Stomach smooth muscle (tissue), 2 donors: ENCODE results near the gene CARD16.
A peak's percentile ranks its signal among the peaks of the same experiment; 100 is the strongest.
"Not testable (repeated sequence)": the region's sequence is repeated elsewhere in the genome, so short reads cannot be mapped to it uniquely, and the experiment has no call there.

Experiments used
- H3K27ac ChIP-seq: one replicate; pipeline ENCODE4 v1.7.0; 2013; ENCODE audit warnings: mild to moderate bottlenecking, low read length, inconsistent platforms
- H3K27me3 ChIP-seq, 2 donors: one replicate each; pipeline ENCODE4 v1.7.0; 2013; ENCODE audit warnings: low read length in 2 of 2; ENCODE audit not compliant: insufficient read depth in 2 of 2, control insufficient read depth in 1 of 2
- H3K36me3 ChIP-seq, 2 donors: one replicate each; pipeline ENCODE4 v1.7.0; 2013; ENCODE audit warnings: low read length in 2 of 2; ENCODE audit not compliant: control insufficient read depth in 2 of 2, insufficient read depth in 2 of 2
- H3K4me1 ChIP-seq: one replicate; pipeline ENCODE4 v1.7.0; 2013; ENCODE audit warnings: low read length; ENCODE audit not compliant: control insufficient read depth, insufficient read depth
- H3K4me3 ChIP-seq, 2 donors: one replicate each; pipeline ENCODE4 v1.7.0; 2013; ENCODE audit warnings: low read length in 2 of 2
- H3K9ac ChIP-seq, 2 donors: one replicate each; pipeline ENCODE4 v1.7.0; 2013; ENCODE audit warnings: low read length in 2 of 2, mild to moderate bottlenecking in 1 of 2
- H3K9me3 ChIP-seq, 2 donors: one replicate each; pipeline ENCODE4 v1.7.0; 2013; ENCODE audit warnings: low read length in 2 of 2; ENCODE audit not compliant: control insufficient read depth in 2 of 2
- donor health status: healthy.
- donor health status: Pancreatic carcinoma.

Gene CARD16

GRCh38 chr11:105044557-105045524 lies at the start of gene CARD16:
Gene CARD16, minus strand, starts transcription at chr11:105045335. Its CDS starts 38 bp downstream, at chr11:105045297.
- H3K9ac ChIP-seq, result peak within 1 kb of the TSS in 1 of 2 donors; percentile 3
- H3K36me3 ChIP-seq, H3K4me1 ChIP-seq, H3K27me3 ChIP-seq, H3K9me3 ChIP-seq, H3K27ac ChIP-seq: not testable (repeated sequence)
- H3K4me3 ChIP-seq, result peak within 1 kb of the TSS; percentile 14 to 59

- Histone ChIP-seq H3K9ac (no peak overlapping the region), H3K27me3 (no peaks in the 10 kb centered on the region), H3K4me1 (no peaks in the 10 kb centered on the region), H3K9me3 (no peaks in the 10 kb centered on the region), H3K4me3 (no peak overlapping the region), H3K36me3 (no peaks in the 10 kb centered on the region), H3K27ac (no peak overlapping the region)
Observed at GRCh38 chr11:105092256-105093239, 47.4 kb upstream of the CARD16 start.

GRCh38 chr11:105081412-105082150 lies 36.4 kb upstream of the CARD16 start:
- Histone ChIP-seq H3K9ac (no peak overlapping the region), H3K4me3 (no peak overlapping the region), H3K9me3 (no peaks in the 10 kb centered on the region), H3K27me3 (no peaks in the 10 kb centered on the region), H3K27ac (no peak overlapping the region), H3K36me3 (no peaks in the 10 kb centered on the region), H3K4me1 (no peaks in the 10 kb centered on the region)

- not testable (repeated sequence) for H3K27ac ChIP-seq, H3K9ac ChIP-seq, H3K4me3 ChIP-seq
Observed at GRCh38 chr11:105080171-105080906, 35.2 kb upstream of the CARD16 start.

GRCh38 chr11:105078283-105078682 lies 33.1 kb upstream of the CARD16 start:
- no peak overlapping the region for H3K27ac ChIP-seq
- no peaks in the 10 kb centered on the region for H3K27me3 ChIP-seq
- H3K36me3 ChIP-seq, result no peaks in the 10 kb centered on the region
- H3K4me3 ChIP-seq, result no peak overlapping the region
- H3K4me1 ChIP-seq, result no peaks in the 10 kb centered on the region
- no peak overlapping the region for H3K9ac ChIP-seq
- no peaks in the 10 kb centered on the region for H3K9me3 ChIP-seq

More at GRCh38 chr11:105080171-105080906, 35.2 kb upstream of the CARD16 start:
- H3K9me3 ChIP-seq, H3K4me1 ChIP-seq, H3K36me3 ChIP-seq, H3K27me3 ChIP-seq: not testable (repeated sequence)

- not testable (repeated sequence) for H3K9ac ChIP-seq, H3K36me3 ChIP-seq, H3K4me1 ChIP-seq
Observed at GRCh38 chr11:105077141-105077790, 32.1 kb upstream of the CARD16 start.

GRCh38 chr11:105074166-105074530 lies 29.0 kb upstream of the CARD16 start:
- no peaks in the 10 kb centered on the region for H3K36me3 ChIP-seq
- no peak overlapping the region for H3K9ac ChIP-seq
- no peaks in the 10 kb centered on the region for H3K9me3 ChIP-seq
- no peaks in the 10 kb centered on the region for H3K4me1 ChIP-seq
- H3K27ac ChIP-seq, result no peak overlapping the region
- no peak overlapping the region for H3K4me3 ChIP-seq
- no peaks in the 10 kb centered on the region for H3K27me3 ChIP-seq

More at GRCh38 chr11:105077141-105077790, 32.1 kb upstream of the CARD16 start:
- not testable (repeated sequence) for H3K27me3 ChIP-seq, H3K9me3 ChIP-seq, H3K27ac ChIP-seq, H3K4me3 ChIP-seq

GRCh38 chr11:105073456-105074165 lies 28.5 kb upstream of the CARD16 start:
- Histone ChIP-seq H3K4me3 (no peak overlapping the region), H3K36me3 (no peaks in the 10 kb centered on the region), H3K4me1 (no peaks in the 10 kb centered on the region), H3K27me3 (no peaks in the 10 kb centered on the region), H3K27ac (no peak overlapping the region), H3K9ac (no peak overlapping the region), H3K9me3 (no peaks in the 10 kb centered on the region)

GRCh38 chr11:105072080-105072479 lies 26.9 kb upstream of the CARD16 start:
- not testable (repeated sequence) for H3K9ac ChIP-seq, H3K9me3 ChIP-seq, H3K36me3 ChIP-seq, H3K27ac ChIP-seq, H3K27me3 ChIP-seq, H3K4me1 ChIP-seq, H3K4me3 ChIP-seq
